Measurements from ENCODE around the gene KATNAL2. TPM values are rescaled to one million over a fixed set of nuclear protein-coding genes. Genes with fewer than 3 reads are reported as not detected.
"Not testable (repeated sequence)": the region's sequence is repeated elsewhere in the genome, so short reads cannot be mapped to it uniquely, and the experiment has no call there.

KATNAL2 gene
- total RNA-seq, 2 donors from 2014 or later: 0.31 to 0.95 TPM

- H3K36me3 Mint-ChIP-seq; ATAC-seq; H3K27me3 Mint-ChIP-seq; DNase-seq (ENCODE audit: low spot score); H3K9me3 Mint-ChIP-seq; H3K4me3 Mint-ChIP-seq; H3K4me1 Mint-ChIP-seq (ENCODE audit: low read depth in 2 of 2); H3K27ac Mint-ChIP-seq: not testable (repeated sequence)
Observed at GRCh38 chr18:47030887-47031286, 113.5 kb downstream of the KATNAL2 start.

- no peak overlapping the region for H3K4me3 Mint-ChIP-seq
- no peak overlapping the region for H3K27ac Mint-ChIP-seq
- ATAC-seq (no peak), DNase-seq (ENCODE audit: low spot score) (no peak)
- no peaks in the 10 kb centered on the region for H3K36me3 Mint-ChIP-seq
- peaks cover 4% of the 10 kb centered on the region for H3K9me3 Mint-ChIP-seq
- no peaks in the 10 kb centered on the region for H3K4me1 Mint-ChIP-seq (ENCODE audit: low read depth in 2 of 2)
- H3K27me3 Mint-ChIP-seq: no peaks in the 10 kb centered on the region
Observed at GRCh38 chr18:47032945-47033344, 115.5 kb downstream of the KATNAL2 start.

- not testable (repeated sequence) for H3K27me3 Mint-ChIP-seq; H3K9me3 Mint-ChIP-seq; H3K4me1 Mint-ChIP-seq (ENCODE audit: low read depth in 2 of 2); H3K4me3 Mint-ChIP-seq; ATAC-seq; H3K36me3 Mint-ChIP-seq; H3K27ac Mint-ChIP-seq; DNase-seq (ENCODE audit: low spot score)
Observed at GRCh38 chr18:47034591-47034990, 117.2 kb downstream of the KATNAL2 start.

- Mint-ChIP-seq H3K36me3 (no peaks in the 10 kb centered on the region), H3K9me3 (peaks cover 4% of the 10 kb centered on the region), H3K4me3 (no peak within 1 kb of the TSS), H3K27ac (no peak within 1 kb of the TSS), H3K27me3 (peaks cover 0 to 8% of the 10 kb centered on the region in 2 donors), H3K4me1 (ENCODE audit: low read depth in 2 of 2) (no peaks in the 10 kb centered on the region)
- DNase-seq (ENCODE audit: low spot score) (no peak), ATAC-seq (peak; percentile 6 to 7)
Observed at GRCh38 chr18:47035156-47035671, 117.8 kb downstream of the KATNAL2 start, which contains the start of gene ELOA2. Gene ELOA2 (minus strand): TSS chr18:47035621. CDS start chr18:47035264, 357 bp downstream.

GRCh38 chr18:47036298-47036874 lies 119.0 kb downstream of the KATNAL2 start:
- peaks cover 0 to 11% of the 10 kb centered on the region in 2 donors for H3K27me3 Mint-ChIP-seq
- DNase-seq (ENCODE audit: low spot score) (no peak), ATAC-seq (no peak)
- no peaks in the 10 kb centered on the region for H3K4me1 Mint-ChIP-seq (ENCODE audit: low read depth in 2 of 2)
- H3K36me3 Mint-ChIP-seq: no peaks in the 10 kb centered on the region
- H3K9me3 Mint-ChIP-seq: peaks cover under 1% of the 10 kb centered on the region
- no peak overlapping the region for H3K4me3 Mint-ChIP-seq
- H3K27ac Mint-ChIP-seq: no peak overlapping the region

- peaks cover 3 to 17% of the 10 kb centered on the region in 2 donors for H3K27me3 Mint-ChIP-seq
- no peaks in the 10 kb centered on the region for H3K9me3 Mint-ChIP-seq
- DNase-seq (ENCODE audit: low spot score): no peak
- no peak overlapping the region for H3K4me3 Mint-ChIP-seq
- no peak for ATAC-seq
- no peaks in the 10 kb centered on the region for H3K36me3 Mint-ChIP-seq
- H3K27ac Mint-ChIP-seq: no peak overlapping the region
- no peaks in the 10 kb centered on the region for H3K4me1 Mint-ChIP-seq (ENCODE audit: low read depth in 2 of 2)
Observed at GRCh38 chr18:47036927-47037578, 119.7 kb downstream of the KATNAL2 start.

GRCh38 chr18:47040982-47041381 lies 123.6 kb downstream of the KATNAL2 start:
- DNase-seq (ENCODE audit: low spot score) (no peak), ATAC-seq (no peak)
- no peak overlapping the region for H3K27ac Mint-ChIP-seq
- peaks cover 3 to 23% of the 10 kb centered on the region in 2 donors for H3K27me3 Mint-ChIP-seq
- no peaks in the 10 kb centered on the region for H3K9me3 Mint-ChIP-seq
- H3K36me3 Mint-ChIP-seq: no peaks in the 10 kb centered on the region
- no peak overlapping the region for H3K4me3 Mint-ChIP-seq
- H3K4me1 Mint-ChIP-seq (ENCODE audit: low read depth in 2 of 2): no peaks in the 10 kb centered on the region

- Mint-ChIP-seq H3K27me3 (peaks cover 6 to 29% of the 10 kb centered on the region in 2 donors), H3K27ac (no peak overlapping the region), H3K4me3 (no peak overlapping the region), H3K9me3 (no peaks in the 10 kb centered on the region), H3K36me3 (no peaks in the 10 kb centered on the region), H3K4me1 (ENCODE audit: low read depth in 2 of 2) (no peaks in the 10 kb centered on the region)
- DNase-seq (ENCODE audit: low spot score) (no peak), ATAC-seq (no peak)
Observed at GRCh38 chr18:47050468-47050867, 133.1 kb downstream of the KATNAL2 start.

GRCh38 chr18:47054369-47054768 lies 137.0 kb downstream of the KATNAL2 start:
- no peak for DNase-seq (ENCODE audit: low spot score)
- Mint-ChIP-seq H3K9me3 (no peaks in the 10 kb centered on the region), H3K4me1 (ENCODE audit: low read depth in 2 of 2) (no peaks in the 10 kb centered on the region), H3K27me3 (peaks cover 6 to 21% of the 10 kb centered on the region in 2 donors), H3K27ac (no peak overlapping the region), H3K36me3 (no peaks in the 10 kb centered on the region), H3K4me3 (no peak overlapping the region)
- no peak for ATAC-seq

- DNase-seq (ENCODE audit: low spot score) (no peak), ATAC-seq (no peak)
- H3K27me3 Mint-ChIP-seq: no peaks in the 10 kb centered on the region
- H3K27ac Mint-ChIP-seq: no peak overlapping the region
- no peaks in the 10 kb centered on the region for H3K9me3 Mint-ChIP-seq
- H3K4me1 Mint-ChIP-seq (ENCODE audit: low read depth in 2 of 2): no peaks in the 10 kb centered on the region
- H3K4me3 Mint-ChIP-seq: no peak overlapping the region
- H3K36me3 Mint-ChIP-seq: no peaks in the 10 kb centered on the region
Observed at GRCh38 chr18:47062471-47062870, 145.1 kb downstream of the KATNAL2 start.

- Mint-ChIP-seq H3K4me1 (ENCODE audit: low read depth in 2 of 2) (no peaks in the 10 kb centered on the region), H3K4me3 (no peak overlapping the region), H3K36me3 (no peaks in the 10 kb centered on the region), H3K9me3 (no peaks in the 10 kb centered on the region), H3K27me3 (no peaks in the 10 kb centered on the region), H3K27ac (no peak overlapping the region)
- no peak for ATAC-seq
- no peak for DNase-seq (ENCODE audit: low spot score)
Observed at GRCh38 chr18:47063096-47063495, 145.7 kb downstream of the KATNAL2 start.

GRCh38 chr18:47067648-47068047 lies 150.2 kb downstream of the KATNAL2 start:
- H3K27me3 Mint-ChIP-seq: peaks cover 3 to 13% of the 10 kb centered on the region in 2 donors
- no peaks in the 10 kb centered on the region for H3K9me3 Mint-ChIP-seq
- no peaks in the 10 kb centered on the region for H3K4me1 Mint-ChIP-seq (ENCODE audit: low read depth in 2 of 2)
- no peaks in the 10 kb centered on the region for H3K36me3 Mint-ChIP-seq
- H3K27ac Mint-ChIP-seq: no peak overlapping the region
- ATAC-seq: no peak
- H3K4me3 Mint-ChIP-seq: no peak overlapping the region
- DNase-seq (ENCODE audit: low spot score): no peak

GRCh38 chr18:47075098-47075883 lies 157.9 kb downstream of the KATNAL2 start:
- H3K4me1 Mint-ChIP-seq (ENCODE audit: low read depth in 2 of 2): no peaks in the 10 kb centered on the region
- no peak for ATAC-seq
- no peaks in the 10 kb centered on the region for H3K36me3 Mint-ChIP-seq
- peaks cover 5 to 14% of the 10 kb centered on the region in 2 donors for H3K27me3 Mint-ChIP-seq
- no peak overlapping the region for H3K4me3 Mint-ChIP-seq
- DNase-seq (ENCODE audit: low spot score): no peak
- no peaks in the 10 kb centered on the region for H3K9me3 Mint-ChIP-seq
- no peak overlapping the region for H3K27ac Mint-ChIP-seq

- Mint-ChIP-seq H3K4me3 (no peak overlapping the region), H3K27me3 (peaks cover 5 to 7% of the 10 kb centered on the region in 2 donors), H3K9me3 (no peaks in the 10 kb centered on the region), H3K27ac (no peak overlapping the region), H3K36me3 (no peaks in the 10 kb centered on the region), H3K4me1 (ENCODE audit: low read depth in 2 of 2) (peaks cover 0 to 3% of the 10 kb centered on the region in 2 donors)
- DNase-seq (ENCODE audit: low spot score) (no peak), ATAC-seq (no peak)
Observed at GRCh38 chr18:47077111-47077510, 159.7 kb downstream of the KATNAL2 start.
